GM12872 (cell line): ENCODE results near the gene SLC15A2.

Experiments
- TF ChIP-seq, protein P1 (sequence below): IDR thresholded peaks from 3 replicates; pipeline ENCODE4 v1.5.1; 2011; ENCODE audit warnings: low read depth, mild to moderate bottlenecking, low read length, moderate library complexity; ENCODE audit not compliant: insufficient read depth

SLC15A2 gene

DNA sequence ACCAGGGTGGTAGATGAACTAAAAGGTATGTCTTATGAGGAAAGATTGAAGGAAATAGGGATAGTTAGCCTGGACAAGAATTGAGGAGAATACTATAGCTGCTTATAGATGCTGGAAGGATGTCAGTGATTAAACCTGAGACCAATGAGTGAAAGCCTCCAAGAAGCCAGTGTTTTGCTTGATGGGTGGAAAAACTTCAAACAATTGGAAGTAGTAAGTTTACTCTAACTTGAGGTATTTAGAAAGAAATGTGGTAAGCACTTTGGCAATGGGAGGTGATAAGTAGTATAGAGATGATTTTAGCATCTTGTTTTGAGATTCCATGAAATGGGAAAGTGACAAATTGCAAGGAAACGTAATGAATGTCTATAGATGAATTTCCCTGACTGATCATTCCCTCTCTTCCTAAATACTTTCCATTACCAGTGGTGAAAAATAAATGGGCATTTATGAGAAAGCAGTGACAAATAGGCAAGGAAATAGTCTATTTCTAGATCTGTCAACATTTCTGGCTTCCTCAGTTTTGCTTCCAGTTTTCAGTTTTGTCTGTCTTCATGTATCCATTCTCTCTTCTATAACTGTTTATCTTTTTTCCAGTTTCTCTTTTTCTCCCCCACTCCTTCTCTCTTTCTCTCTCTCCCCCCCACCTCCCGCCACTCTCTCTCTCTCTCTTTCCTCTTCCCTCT, 19.2 kb downstream of the SLC15A2 start:
- TF ChIP-seq, protein P1, sequence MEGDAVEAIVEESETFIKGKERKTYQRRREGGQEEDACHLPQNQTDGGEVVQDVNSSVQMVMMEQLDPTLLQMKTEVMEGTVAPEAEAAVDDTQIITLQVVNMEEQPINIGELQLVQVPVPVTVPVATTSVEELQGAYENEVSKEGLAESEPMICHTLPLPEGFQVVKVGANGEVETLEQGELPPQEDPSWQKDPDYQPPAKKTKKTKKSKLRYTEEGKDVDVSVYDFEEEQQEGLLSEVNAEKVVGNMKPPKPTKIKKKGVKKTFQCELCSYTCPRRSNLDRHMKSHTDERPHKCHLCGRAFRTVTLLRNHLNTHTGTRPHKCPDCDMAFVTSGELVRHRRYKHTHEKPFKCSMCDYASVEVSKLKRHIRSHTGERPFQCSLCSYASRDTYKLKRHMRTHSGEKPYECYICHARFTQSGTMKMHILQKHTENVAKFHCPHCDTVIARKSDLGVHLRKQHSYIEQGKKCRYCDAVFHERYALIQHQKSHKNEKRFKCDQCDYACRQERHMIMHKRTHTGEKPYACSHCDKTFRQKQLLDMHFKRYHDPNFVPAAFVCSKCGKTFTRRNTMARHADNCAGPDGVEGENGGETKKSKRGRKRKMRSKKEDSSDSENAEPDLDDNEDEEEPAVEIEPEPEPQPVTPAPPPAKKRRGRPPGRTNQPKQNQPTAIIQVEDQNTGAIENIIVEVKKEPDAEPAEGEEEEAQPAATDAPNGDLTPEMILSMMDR, result no peak

DNA sequence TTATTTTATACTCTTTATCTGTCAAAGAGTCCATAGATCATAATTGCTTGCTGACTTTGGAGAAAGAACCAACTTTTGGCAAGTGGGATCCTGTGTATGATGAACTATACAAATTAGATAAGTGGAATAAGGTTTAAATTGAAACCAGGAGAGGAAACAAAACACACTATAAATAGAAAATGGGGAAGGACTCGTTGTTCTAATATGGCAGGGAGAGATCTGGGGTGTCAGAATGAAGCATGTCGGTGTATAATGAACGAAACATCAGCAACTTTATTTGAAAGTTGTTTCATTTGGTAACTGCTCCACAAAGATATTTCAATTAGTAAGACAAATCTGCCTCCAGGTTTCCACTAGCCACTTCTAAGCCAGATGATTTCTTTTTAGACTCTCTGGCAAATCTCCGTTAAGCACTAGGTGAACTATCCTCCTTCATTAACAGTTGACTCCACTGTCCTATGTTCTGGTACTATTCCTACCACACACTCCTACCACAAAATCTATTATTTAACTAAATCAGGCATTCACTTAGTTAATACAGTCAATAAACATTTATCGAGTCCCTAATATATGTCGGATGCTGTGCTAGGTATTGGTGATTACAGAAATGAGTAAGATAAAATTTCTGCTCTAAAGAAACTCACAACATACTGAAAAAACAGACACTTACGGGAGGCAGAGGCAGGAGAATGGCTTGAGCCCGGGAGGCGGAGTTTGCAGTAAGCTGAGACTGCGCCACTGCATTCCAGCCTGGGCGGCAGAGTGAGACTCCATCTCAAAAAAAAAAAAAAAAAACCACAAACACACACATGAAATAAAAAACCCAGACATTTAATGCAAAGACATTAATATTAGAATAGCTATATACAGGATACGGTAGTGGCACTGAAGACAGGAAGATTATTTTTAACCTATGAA, 20.1 kb downstream of the SLC15A2 start:
- TF ChIP-seq, protein P1, result no peak

DNA sequence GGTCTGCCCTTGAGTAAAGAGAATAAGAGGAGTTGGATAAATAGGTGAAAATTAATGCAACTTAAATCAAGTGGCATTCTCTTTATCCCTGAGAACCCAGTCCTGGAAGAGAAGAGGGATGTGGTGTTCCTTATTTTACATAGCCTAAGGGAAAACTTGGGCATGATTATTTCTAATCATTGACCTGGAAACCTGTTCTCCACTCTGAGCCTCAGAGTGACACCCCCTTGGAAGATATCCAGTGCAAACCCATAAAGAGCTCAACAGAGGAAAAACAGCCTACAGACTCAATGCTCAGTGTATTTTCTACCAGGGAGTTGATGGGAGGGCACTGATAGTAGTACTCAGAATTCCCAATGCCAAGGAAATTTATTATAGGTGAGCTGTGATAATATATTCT, 22.0 kb downstream of the SLC15A2 start:
- TF ChIP-seq, protein P1, result no peak

DNA sequence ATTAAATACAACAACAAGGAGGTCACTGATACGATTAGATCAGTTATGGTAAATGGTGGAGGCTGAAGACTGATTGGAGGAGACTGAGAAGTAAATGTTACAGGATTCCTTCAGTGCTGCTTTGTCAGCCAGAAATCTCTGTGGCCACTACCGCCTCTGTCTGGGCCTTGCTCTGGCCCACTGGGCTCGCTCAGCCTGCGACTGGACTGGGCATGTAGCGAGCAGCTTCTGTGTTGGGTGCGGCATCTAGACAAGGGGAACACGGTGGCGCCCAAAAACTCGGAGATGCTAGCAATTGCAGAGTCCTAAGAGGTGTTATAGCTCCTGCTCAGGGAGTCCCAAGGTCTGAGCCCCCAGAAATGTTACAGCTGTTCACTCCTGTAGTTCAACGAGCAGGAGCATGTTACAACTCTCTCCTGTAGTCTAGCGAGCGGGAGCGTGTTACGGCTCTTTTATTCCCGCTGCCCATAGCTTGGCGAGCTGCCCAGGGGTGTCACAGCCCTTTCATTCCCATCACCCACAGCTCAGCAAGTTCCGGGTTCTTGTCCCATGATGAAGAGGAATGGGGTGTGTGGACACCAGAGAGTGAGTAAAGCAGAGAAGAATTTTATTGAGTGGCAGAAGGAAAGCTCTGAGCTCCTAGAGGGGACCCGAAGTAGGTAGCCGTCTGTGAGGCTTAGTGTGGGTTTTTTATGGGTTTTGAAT, 24.7 kb downstream of the SLC15A2 start:
- TF ChIP-seq, protein P1, result no peak

DNA sequence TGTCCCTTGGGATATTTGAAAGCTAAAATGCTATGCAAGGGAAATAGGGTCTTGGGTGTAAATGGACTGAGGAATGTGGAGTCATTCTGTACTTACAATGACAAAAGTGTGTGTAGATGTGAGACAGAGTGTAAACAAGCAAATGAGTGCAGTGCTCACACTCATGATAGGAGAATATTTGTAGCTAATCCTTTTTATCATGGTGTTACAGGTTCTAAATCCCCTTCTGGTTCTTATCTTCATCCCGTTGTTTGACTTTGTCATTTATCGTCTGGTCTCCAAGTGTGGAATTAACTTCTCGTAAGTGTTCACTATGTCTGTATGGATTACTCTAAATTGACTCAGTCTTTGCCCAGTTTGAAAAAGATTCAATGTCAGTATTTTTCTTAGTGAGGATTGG, 30.5 kb downstream of the SLC15A2 start:
- TF ChIP-seq, protein P1, result no peak

DNA sequence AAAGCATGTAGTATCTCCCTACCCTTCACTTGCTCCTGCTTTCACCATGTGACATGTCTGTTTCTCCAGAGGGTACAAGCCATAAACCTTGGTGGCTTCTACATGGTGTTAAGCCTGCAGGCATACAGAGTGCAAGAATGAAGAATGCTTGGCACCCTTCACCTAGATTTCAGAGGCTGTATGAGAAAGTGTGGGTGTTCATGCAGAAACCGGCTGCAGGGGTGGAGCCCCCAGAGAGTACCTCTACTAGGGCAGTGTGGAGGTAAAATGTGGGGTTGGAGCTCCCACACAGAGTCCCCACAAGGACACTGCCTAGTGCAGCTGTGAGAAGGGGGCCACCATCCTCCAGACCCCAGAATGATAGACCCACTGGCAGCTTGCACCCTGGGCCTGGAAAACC, 32.2 kb downstream of the SLC15A2 start:
- TF ChIP-seq, protein P1, result no peak

DNA sequence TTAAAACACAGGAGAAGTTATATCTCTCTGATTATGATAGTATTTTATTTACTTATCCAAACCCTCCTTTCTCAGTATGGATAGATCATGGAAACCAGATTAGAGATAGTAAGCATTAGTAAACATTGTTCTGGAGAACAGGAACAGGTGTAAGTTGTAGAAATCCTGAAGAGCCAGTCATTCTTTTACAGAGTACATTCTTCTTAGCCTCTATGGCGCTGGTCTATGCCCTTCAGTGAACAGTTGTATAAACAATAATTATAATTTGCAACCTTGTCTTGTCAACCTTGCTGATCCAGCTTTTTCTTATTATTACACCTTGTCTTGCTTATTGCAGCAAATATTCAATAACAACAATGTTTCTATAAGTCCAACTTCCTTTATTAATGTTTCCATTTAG, 47.4 kb downstream of the SLC15A2 start:
- TF ChIP-seq, protein P1, result no peak
